HepG2 (cell line): Measurements from ENCODE around the gene CYP2W1. TPM values are rescaled to one million over a fixed set of nuclear protein-coding genes. Genes with fewer than 3 reads are reported as not detected.
A peak's percentile ranks its signal among the peaks of the same experiment; 100 is the strongest.

Source experiments
- ATAC-seq: fragments of 200-7000 bp; cut with Tn5 transposase; 3 replicates; pipeline ENCODE4 v1.9.1; 2020; ENCODE audit warnings: mild to moderate bottlenecking, moderate library complexity
- BruUV-seq: library from RNA; stranded (reverse); fragments of 400-500 nt; replicated peaks from 2 replicates; lab custom pipeline; 2021; lab: Mats Ljungman, UMichigan
- CTCF ChIA-PET: fragments of 300-600 bp; formaldehyde crosslinking; extraction: SDS; loops from one replicate; lab custom pipeline; 2021; ENCODE audit warnings: low total read pairs, inconsistent platforms, low intra/inter-chr PET ratio; lab: Yijun Ruan, JAX
- POLR2A ChIA-PET: fragments of 350-600 bp; sonication (Branson Sonifier 250); formaldehyde crosslinking; loops from one replicate; lab custom pipeline; 2020; ENCODE audit warnings: antibody characterized with exemption, inconsistent platforms; lab: Yijun Ruan, JAX
- DNase-seq: peaks from one replicate; pipeline ENCODE4 v3.0.0-alpha.2; 2015; ENCODE audit warnings: low spot score
- FAIRE-seq: peaks from 3 replicates; lab custom pipeline; 2011; peaks lifted over from hg19 to GRCh38; lab: Jason Lieb, UNC
- H2AFZ ChIP-seq: one replicate; pipeline ENCODE4 v1.6.1; 2011; ENCODE audit warnings: low read length, inconsistent platforms
- H3K27ac ChIP-seq: fragments of 300-600 bp; 3 replicates; pipeline ENCODE4 v1.8.0; 2011; ENCODE audit warnings: mixed run types, mild to moderate bottlenecking, mixed read lengths, low read length, inconsistent platforms; ENCODE audit not compliant: insufficient read depth; ENCODE audit errors: extremely low read length
- H3K27me3 ChIP-seq, 2 experiments: fragments of 200-600 bp in 1 of 2; 2 replicates in 1 of 2; 3 replicates in 1 of 2; pipeline versions ENCODE4 v1.6.0 to v1.8.0; 2011; ENCODE audit warnings: low read length in 2 of 2, mild to moderate bottlenecking in 2 of 2, moderate library complexity in 2 of 2, inconsistent platforms in 1 of 2; ENCODE audit not compliant: insufficient read depth in 2 of 2, control insufficient read depth in 1 of 2
- H3K36me3 ChIP-seq, 2 experiments: fragments of 200-600 bp in 1 of 2; replicated peaks in 1 of 2; 2 replicates in 1 of 2; 3 replicates in 1 of 2; pipeline versions ENCODE4 v1.5.1 to v1.8.0; 2011; ENCODE audit warnings: low read length in 2 of 2, inconsistent platforms in 1 of 2; ENCODE audit not compliant: insufficient read depth in 2 of 2, control insufficient read depth in 1 of 2
- H3K4me1 ChIP-seq: 2 replicates; pipeline ENCODE4 v1.5.1; 2012; ENCODE audit warnings: low read length, inconsistent platforms; ENCODE audit not compliant: insufficient read depth
- H3K4me2 ChIP-seq: 2 replicates; pipeline ENCODE4 v1.6.0; 2011; ENCODE audit warnings: low read depth, low read length, inconsistent platforms
- H3K4me3 ChIP-seq, 3 experiments: fragments of 200-600 bp in 1 of 3; sonication (generic), shearing (Covaris generic) in 1 of 3; replicated peaks in 1 of 3; 2 replicates each; pipeline ENCODE4 v1.5.1; 2011 to 2016; ENCODE audit warnings: low read length in 3 of 3, inconsistent platforms in 2 of 3, low read depth in 2 of 3, mild to moderate bottlenecking in 2 of 3, control low read depth in 1 of 3, mixed read lengths in 1 of 3; ENCODE audit not compliant: insufficient read depth in 1 of 3
- H3K79me2 ChIP-seq: one replicate; pipeline ENCODE4 v1.6.1; 2011; ENCODE audit warnings: low read length, inconsistent platforms; ENCODE audit not compliant: insufficient read depth
- H3K9ac ChIP-seq: 2 replicates; pipeline ENCODE4 v1.6.0; 2011; ENCODE audit warnings: mild to moderate bottlenecking, low read depth, low read length, inconsistent platforms; ENCODE audit not compliant: insufficient read depth
- H3K9me3 ChIP-seq: 2 replicates; pipeline ENCODE4 v1.5.1; 2012; ENCODE audit warnings: mild to moderate bottlenecking, low read length
- H4K20me1 ChIP-seq: 2 replicates; pipeline ENCODE4 v1.6.0; 2011; ENCODE audit warnings: inconsistent platforms, mild to moderate bottlenecking, low read length, moderate library complexity; ENCODE audit not compliant: insufficient read depth
- AGO2 ChIP-seq: fragments of 200-400 bp; formaldehyde crosslinking; optimal IDR thresholded peaks from 2 replicates; pipeline ENCODE3; 2017; ENCODE audit warnings: mild to moderate bottlenecking, low read depth, low read length, moderate library complexity
- HOXA3 ChIP-seq: sonication (generic); formaldehyde crosslinking; IDR thresholded peaks from 2 replicates; pipeline ENCODE4 v1.5.0; 2020; ENCODE audit warnings: missing genetic modification reagents
- KMT2A ChIP-seq: sonication (generic); formaldehyde crosslinking; IDR thresholded peaks from 2 replicates; pipeline ENCODE4 v1.4.0; 2020; ENCODE audit warnings: missing genetic modification reagents
- NCOA5 ChIP-seq: sonication (generic); formaldehyde crosslinking; IDR thresholded peaks from 2 replicates; pipeline ENCODE4 v1.4.0; 2020; ENCODE audit warnings: missing genetic modification reagents
- RBFOX2 ChIP-seq: fragments of 200-400 bp; formaldehyde crosslinking; IDR thresholded peaks from 2 replicates; pipeline ENCODE4 v1.6.1; 2017; ENCODE audit warnings: low read depth, mild to moderate bottlenecking, low read length
- RBM22 ChIP-seq: fragments of 200-400 bp; formaldehyde crosslinking; optimal IDR thresholded peaks from 2 replicates; pipeline ENCODE3; 2017; ENCODE audit warnings: mild to moderate bottlenecking, low read length, moderate library complexity
- SOX6 ChIP-seq, 2 experiments: fragments of 450-650 bp in 1 of 2; sonication (generic) in 1 of 2; formaldehyde crosslinking in 1 of 2; IDR thresholded peaks; 2 replicates each; pipeline versions ENCODE4 v1.4.0 to v1.6.1; 2017 to 2020; ENCODE audit warnings: antibody characterized with exemption in 1 of 2, mild to moderate bottlenecking in 1 of 2, missing genetic modification reagents in 1 of 2
- TGIF2 ChIP-seq: IDR thresholded peaks from 2 replicates; pipeline ENCODE4 v1.6.1; 2016; ENCODE audit warnings: control low read depth, missing compliant biosample characterization
- TOPORS ChIP-seq: sonication (generic); formaldehyde crosslinking; IDR thresholded peaks from 2 replicates; pipeline ENCODE4 v1.8.0; 2023; ENCODE audit warnings: mild to moderate bottlenecking, missing genetic modification reagents
- ZC3H13 ChIP-seq: sonication (generic); formaldehyde crosslinking; IDR thresholded peaks from 2 replicates; pipeline ENCODE4 v1.8.1; 2023; ENCODE audit warnings: mild to moderate bottlenecking, missing genetic modification reagents, moderate library complexity
- ZNF12 ChIP-seq: sonication (generic); formaldehyde crosslinking; IDR thresholded peaks from 2 replicates; pipeline ENCODE4 v1.5.0; 2020; ENCODE audit warnings: missing genetic modification reagents
- ZNF264 ChIP-seq: sonication (generic); formaldehyde crosslinking; IDR thresholded peaks from 2 replicates; pipeline ENCODE4 v1.4.0; 2020; ENCODE audit warnings: missing genetic modification reagents
- ZNF292 ChIP-seq: sonication (generic); formaldehyde crosslinking; IDR thresholded peaks from 2 replicates; pipeline ENCODE4 v1.8.1; 2022; ENCODE audit warnings: mild to moderate bottlenecking, low read depth, missing genetic modification reagents, borderline replicate concordance
- ZNF430 ChIP-seq: sonication (generic); formaldehyde crosslinking; IDR thresholded peaks from 2 replicates; pipeline ENCODE4 v1.9.0; 2021; ENCODE audit warnings: mild to moderate bottlenecking, missing genetic modification reagents
- ZNF768 ChIP-seq: sonication (generic); formaldehyde crosslinking; IDR thresholded peaks from 2 replicates; pipeline ENCODE4 v1.4.0; 2020; ENCODE audit warnings: missing genetic modification reagents
- ZNF891 ChIP-seq: sonication (generic); formaldehyde crosslinking; IDR thresholded peaks from 2 replicates; pipeline ENCODE4 v1.5.0; 2020; ENCODE audit warnings: mild to moderate bottlenecking, missing genetic modification reagents
- WGBS: methylation state at CpG from one replicate; pipeline ENCODE4 v1.1.6; 2017; ENCODE audit warnings: low lambda C conversion rate; 5-methylcytosine and 5-hydroxymethylcytosine counted together
- in situ Hi-C: cut with HindIII; loops from 2 replicates; pipeline ENCODE4 v1.10.0; 2017; ENCODE audit warnings: low pct_unique_long_range_greater_than_20kb; ENCODE audit not compliant: extremely low pct_ligation_motif_present
- intact Hi-C: fragments of 100-400 bp; cut with micrococcal nuclease; formaldehyde crosslinking; loops from one replicate; pipeline ENCODE4 v1.10.0; 2022; ENCODE audit not compliant: unreplicated experiment
- polyA plus RNA-seq, 8 experiments: library from polyadenylated mRNA; depleted of rRNA in 3 of 8; stranded (reverse) in 7 of 8; unstranded in 1 of 8; fragments of >200 nt; fragmentation: Illumina TruSeq in 4 of 8; extraction: Trizol in 4 of 8; gene quantifications; 2 replicates each; pipeline versions ENCODE4 v1.2.1 to v1.2.3, GENCODE V29; 2011 to 2016; ENCODE audit warnings: low read depth in 4 of 8, missing spikeins in 1 of 8, mixed read lengths in 1 of 8; ENCODE audit not compliant: insufficient read depth in 1 of 8
- total RNA-seq, 5 experiments: library from RNA; depleted of rRNA; stranded (reverse); fragments of >200 nt; fragmentation: Illumina TruSeq; extraction: Trizol; gene quantifications; 2 replicates each; pipeline ENCODE4 v1.2.3, GENCODE V29; 2016; ENCODE audit warnings: low read depth in 1 of 5
- TF ChIP-seq, protein P1 (sequence below): IDR thresholded peaks from 2 replicates; pipeline ENCODE4 v1.6.1; 2018; ENCODE audit warnings: missing genetic modification reagents, mild to moderate bottlenecking, missing compliant biosample characterization

The CYP2W1 gene
- total and polyA plus RNA-seq, 2 of the 13 experiments (the other 11 are each of a cell fraction or from before 2014, with no cell fraction given): 19.5 to 31.7 TPM

DNA sequence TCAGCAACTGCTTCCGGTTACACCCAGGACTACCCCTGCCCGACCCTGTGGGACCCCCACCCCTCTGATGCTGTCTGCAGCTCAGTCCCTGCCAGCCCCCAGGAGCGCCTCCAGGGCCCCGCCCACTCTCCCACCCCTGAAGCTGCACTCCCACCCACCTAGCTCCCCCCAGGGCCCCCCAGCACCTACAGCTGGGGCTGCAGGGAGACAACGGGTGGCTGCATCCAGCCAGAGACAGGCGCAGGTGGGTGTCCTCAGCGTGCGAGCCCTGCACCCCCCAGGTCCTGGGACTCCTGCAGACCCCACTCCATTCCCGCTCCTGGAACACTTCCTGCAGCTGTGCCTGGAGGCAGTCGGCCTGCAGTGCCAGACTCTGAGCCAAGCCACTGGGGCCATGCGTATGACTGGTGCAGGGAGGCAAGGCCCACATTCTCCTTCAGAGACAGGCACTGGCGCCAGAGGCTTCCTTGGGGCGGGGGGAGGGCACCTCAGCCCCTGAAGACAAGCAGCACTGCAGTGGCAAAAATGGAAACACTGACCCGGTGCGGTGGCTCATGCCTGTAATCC, 6.1 kb downstream of the CYP2W1 start:
- H3K9ac ChIP-seq: no peak overlapping the region
- BruUV-seq: no TSS peak
- peaks cover 7% of the 10 kb centered on the region for H3K79me2 ChIP-seq
- no peak overlapping the region for H3K4me3 ChIP-seq
- POLR2A ChIA-PET: interaction anchor here (1.3 to 6.1 kb wide), 2 partner anchors 13 to 167 kb away, joined by 3 to 97 read pairs; partner anchors contain the start of gene COX19
- no peak for FAIRE-seq
- H4K20me1 ChIP-seq: no peaks in the 10 kb centered on the region
- ATAC-seq: no peak
- no peak overlapping the region for H3K27ac ChIP-seq
- peaks cover 9 to 16% of the 10 kb centered on the region in 2 experiments; a peak in 3 of 5 replicates for H3K36me3 ChIP-seq
- WGBS: 89% methylated on average over 9 of the region's 15 CpGs
- TF ChIP-seq RBM22 (peak; percentile 14), AGO2 (peak; percentile 57), KMT2A (no peak)
- TF ChIP-seq, protein P1, sequence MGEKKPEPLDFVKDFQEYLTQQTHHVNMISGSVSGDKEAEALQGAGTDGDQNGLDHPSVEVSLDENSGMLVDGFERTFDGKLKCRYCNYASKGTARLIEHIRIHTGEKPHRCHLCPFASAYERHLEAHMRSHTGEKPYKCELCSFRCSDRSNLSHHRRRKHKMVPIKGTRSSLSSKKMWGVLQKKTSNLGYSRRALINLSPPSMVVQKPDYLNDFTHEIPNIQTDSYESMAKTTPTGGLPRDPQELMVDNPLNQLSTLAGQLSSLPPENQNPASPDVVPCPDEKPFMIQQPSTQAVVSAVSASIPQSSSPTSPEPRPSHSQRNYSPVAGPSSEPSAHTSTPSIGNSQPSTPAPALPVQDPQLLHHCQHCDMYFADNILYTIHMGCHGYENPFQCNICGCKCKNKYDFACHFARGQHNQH (CRISPR knock-in tag): no peak
- peaks cover 64% of the 10 kb centered on the region for H3K4me1 ChIP-seq
- no peaks in the 10 kb centered on the region for H3K9me3 ChIP-seq
- no peaks in the 10 kb centered on the region for H3K27me3 ChIP-seq
- no peak overlapping the region for H2AFZ ChIP-seq
- in situ Hi-C loops: no loop called here
- no peak overlapping the region for H3K4me2 ChIP-seq
- DNase-seq: no peak
- intact Hi-C loops: no loop called here
- CTCF ChIA-PET: no interaction called here

DNA sequence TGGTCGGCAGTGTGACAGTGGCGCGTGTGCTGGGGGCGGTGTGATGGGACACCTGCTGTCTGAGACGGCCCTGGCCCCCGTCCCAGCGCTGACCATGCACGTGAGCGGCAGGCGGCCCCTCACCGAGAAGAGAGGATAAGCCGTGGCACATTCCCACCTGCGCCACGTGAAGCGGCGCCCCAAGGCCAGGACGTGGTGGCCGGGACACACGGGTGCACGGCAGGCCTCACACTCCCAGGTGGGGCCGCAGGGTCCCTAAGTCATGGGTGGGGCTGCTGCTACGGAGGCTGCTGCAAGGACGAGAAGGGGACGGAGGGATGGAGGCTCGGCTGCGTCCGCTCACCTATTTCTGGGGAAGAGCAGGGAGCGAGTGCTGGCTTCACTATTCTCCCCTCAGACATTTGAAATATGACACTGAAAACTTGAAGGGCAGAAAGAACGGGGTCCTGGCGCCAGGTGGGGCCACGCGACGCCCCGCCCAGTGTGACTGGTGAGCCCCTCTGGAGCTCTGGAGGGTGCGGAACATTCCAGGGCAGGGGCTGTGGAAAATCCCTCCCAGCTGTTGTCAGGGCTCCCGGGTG, 7.5 kb downstream of the CYP2W1 start:
- Histone ChIP-seq H3K9ac (peak overlapping the region; percentile 15; the same call in 1 of the 2 replicates), H3K36me3 (peaks cover 7 to 9% of the 10 kb centered on the region in 2 experiments; a peak in 3 of 5 replicates), H3K4me1 (peaks cover 50% of the 10 kb centered on the region), H3K79me2 (no peaks in the 10 kb centered on the region), H2AFZ (no peak overlapping the region), H3K27ac (peak overlapping the region; percentile 91), H3K4me2 (peak overlapping the region; percentile 82; the same call in 1 of the 2 replicates), H3K9me3 (no peaks in the 10 kb centered on the region), H4K20me1 (no peaks in the 10 kb centered on the region), H3K27me3 (no peaks in the 10 kb centered on the region), H3K4me3 (peak overlapping the region in 1 of 3 experiments; percentile 74; a peak in 1 of 6 replicates)
- POLR2A ChIA-PET: interaction anchor here (0.7 to 5.2 kb wide), 7 partner anchors 8 to 181 kb away, joined by 3 to 292 read pairs (median 25); partner anchors contain the start of genes COX19 and CYP2W1
- BruUV-seq: no TSS peak
- intact Hi-C loops: loop anchor here (5.0 kb wide), 1 partner anchor 57 kb away; no protein-coding TSS in a partner anchor
- FAIRE-seq: no peak
- no peak for DNase-seq
- WGBS: 91% methylated on average over 25 of the region's 36 CpGs
- in situ Hi-C loops: loop anchor here (5.0 kb wide), 1 partner anchor 77 kb away; no protein-coding TSS in a partner anchor
- no peak for ATAC-seq
- CTCF ChIA-PET: no interaction called here
- TF ChIP-seq ZNF768 (peak; percentile 15; the same call in 1 of the 2 replicates), ZNF264 (no peak), TOPORS (CRISPR knock-in tag) (0 out of 2 replicates have a peak, but pooled peaks have one; percentile 34), HOXA3 (CRISPR knock-in tag) (peak; percentile 28; the same call in 1 of the 2 replicates), ZNF12 (CRISPR knock-in tag) (no peak), ZNF292 (CRISPR knock-in tag) (no peak), ZC3H13 (no peak), SOX6 (IDR thresholded peaks at IDR 0.05) (no peak), SOX6 (CRISPR knock-in tag; IDR thresholded peaks at IDR 0.05) (no peak), ZNF891 (CRISPR knock-in tag) (0 out of 2 replicates have a peak, but pooled peaks have one; percentile 29), TGIF2 (CRISPR knock-in tag) (no peak), RBFOX2 (peak; percentile 87), ZNF430 (peak; percentile 24; the same call in 1 of the 2 replicates), NCOA5 (CRISPR knock-in tag) (no peak)
